Calu3 (cell line): ENCODE results near the gene ANKS3. TPM values are rescaled to one million over a fixed set of nuclear protein-coding genes. Genes with fewer than 3 reads are reported as not detected.
A peak's percentile ranks its signal among the peaks of the same experiment; 100 is the strongest.

Experiments used
- BruUV-seq: library from RNA; stranded (reverse); fragments of 400-500 nt; replicated peaks from 2 replicates; lab custom pipeline; 2021; lab: Mats Ljungman, UMichigan
- CTCF ChIA-PET: fragments of 300-600 bp; sonication (Branson Sonifier 250); formaldehyde crosslinking; loops from one replicate; lab custom pipeline; 2022; ENCODE audit warnings: antibody characterized with exemption; lab: Charles Lee
- DNase-seq: peaks from one replicate; pipeline ENCODE4 v3.0.0; 2022
- H3K27ac Mint-ChIP-seq: one replicate; pipeline ENCODE4 v1.8.0; 2022; ENCODE audit warnings: mixed read lengths; ENCODE audit not compliant: unreplicated experiment
- H3K27me3 Mint-ChIP-seq: one replicate; pipeline ENCODE4 v1.8.0; 2022; ENCODE audit warnings: mixed read lengths; ENCODE audit not compliant: unreplicated experiment
- H3K36me3 Mint-ChIP-seq: one replicate; pipeline ENCODE4 v1.8.0; 2022; ENCODE audit warnings: mild to moderate bottlenecking, moderate library complexity, mixed read lengths; ENCODE audit not compliant: insufficient read depth, unreplicated experiment
- H3K4me1 Mint-ChIP-seq: one replicate; pipeline ENCODE4 v1.8.0; 2022; ENCODE audit warnings: mild to moderate bottlenecking, low read depth, mixed read lengths; ENCODE audit not compliant: unreplicated experiment
- H3K4me3 Mint-ChIP-seq: one replicate; pipeline ENCODE4 v1.8.0; 2022; ENCODE audit warnings: mild to moderate bottlenecking, low read depth, moderate library complexity, mixed read lengths; ENCODE audit not compliant: unreplicated experiment
- H3K9me3 Mint-ChIP-seq: one replicate; pipeline ENCODE4 v1.8.0; 2022; ENCODE audit warnings: low read depth, mixed read lengths; ENCODE audit not compliant: unreplicated experiment
- CTCF ChIP-seq: fragments of 200-600 bp; IDR thresholded peaks from one replicate; pipeline ENCODE4 v1.8.0; 2022; ENCODE audit warnings: antibody characterized with exemption; ENCODE audit not compliant: unreplicated experiment
- intact Hi-C: fragments of 100-400 bp; cut with micrococcal nuclease; formaldehyde crosslinking; loops from one replicate; pipeline ENCODE4 v1.10.0; 2022; ENCODE audit not compliant: unreplicated experiment
- total RNA-seq: library from RNA; stranded (reverse); gene quantifications from 2 replicates; pipeline ENCODE4 v1.2.3, GENCODE V29; 2022

The ANKS3 gene
- total RNA-seq, 1 experiment from 2014 or later, result 46.9 TPM

DNA sequence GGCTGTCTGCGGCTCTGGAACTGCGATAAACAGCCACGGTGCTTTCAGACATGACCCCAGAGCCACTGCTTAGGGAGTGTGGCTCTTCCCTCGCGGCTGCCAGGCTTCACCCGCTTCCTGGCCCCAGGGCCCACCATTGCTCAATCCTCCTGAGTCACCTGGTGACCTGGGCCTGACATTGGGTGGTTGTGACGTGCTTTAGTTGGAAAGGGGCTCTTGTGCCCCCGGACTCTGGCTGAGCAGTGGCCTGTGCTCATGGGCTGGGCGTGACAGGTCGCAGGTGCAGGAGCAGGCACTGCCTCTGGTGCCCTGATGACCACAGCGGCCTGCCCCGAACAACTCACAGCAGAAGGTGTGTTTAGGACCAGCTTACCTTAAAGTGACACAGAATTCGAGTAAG lies 49.3 kb downstream of the ANKS3 start:
- H3K27ac Mint-ChIP-seq, result no peak overlapping the region
- no peak for DNase-seq
- TF ChIP-seq CTCF, result no peak
- H3K9me3 Mint-ChIP-seq, result no peaks in the 10 kb centered on the region
- CTCF ChIA-PET, result no interaction called here
- H3K4me3 Mint-ChIP-seq, result no peak overlapping the region
- BruUV-seq, result no TSS peak
- H3K4me1 Mint-ChIP-seq, result no peaks in the 10 kb centered on the region
- no peaks in the 10 kb centered on the region for H3K27me3 Mint-ChIP-seq
- H3K36me3 Mint-ChIP-seq, result peaks cover 73% of the 10 kb centered on the region
- intact Hi-C loops, result no loop called here

GRCh38 chr16:4684058-4684715 lies 49.9 kb downstream of the ANKS3 start:
- Mint-ChIP-seq H3K27me3 (no peaks in the 10 kb centered on the region), H3K9me3 (no peaks in the 10 kb centered on the region), H3K4me3 (no peak overlapping the region), H3K27ac (no peak overlapping the region), H3K36me3 (peaks cover 73% of the 10 kb centered on the region), H3K4me1 (peaks cover 4% of the 10 kb centered on the region)
- no peak for TF ChIP-seq CTCF
- BruUV-seq, result no TSS peak
- CTCF ChIA-PET, result interaction anchor here (0.6 kb wide), 1 partner anchor 432 kb away, joined by 3 read pairs; no protein-coding TSS in a partner anchor
- no peak for DNase-seq
- intact Hi-C loops, result no loop called here

DNA sequence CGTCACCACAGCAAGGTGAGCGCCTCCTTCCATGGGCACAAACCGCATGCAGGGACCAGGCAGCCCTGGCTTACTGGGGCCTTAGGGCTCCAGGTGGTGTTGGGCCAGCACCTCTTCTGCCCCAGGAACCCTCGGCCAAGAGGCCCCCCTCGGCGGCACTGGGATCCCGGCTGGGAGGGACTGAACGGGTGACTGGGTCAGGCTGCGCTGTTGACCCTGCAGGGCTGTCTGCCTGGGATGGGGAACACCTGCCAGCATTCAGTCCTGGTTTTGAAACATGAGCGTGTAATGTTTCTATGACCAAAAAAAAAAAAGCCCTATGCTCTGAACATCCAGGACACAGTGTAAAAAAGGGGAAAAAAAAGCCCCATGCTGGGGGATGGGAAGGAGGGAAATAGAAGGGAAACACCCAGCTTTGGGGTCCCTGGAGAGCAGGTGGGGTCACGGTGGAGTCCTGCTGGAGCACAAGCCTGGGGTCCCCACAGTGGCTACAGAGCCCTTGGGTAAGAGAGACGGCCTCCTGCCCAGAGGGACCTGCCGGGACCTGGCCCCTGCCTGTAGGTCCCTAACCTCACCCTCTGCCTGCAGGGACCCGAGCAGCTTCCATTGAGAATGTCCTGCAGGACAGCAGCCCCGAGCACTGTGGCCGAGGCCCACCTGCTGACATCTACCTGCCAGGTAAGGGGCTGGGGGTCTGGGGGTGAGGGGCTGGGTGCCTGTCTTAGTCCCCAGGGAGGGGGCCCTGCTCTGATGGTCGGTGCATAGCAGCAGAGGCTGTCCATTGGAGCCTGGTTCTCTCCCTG lies 50.6 kb downstream of the ANKS3 start:
- no TSS peak for BruUV-seq
- Mint-ChIP-seq H3K4me3 (no peak overlapping the region), H3K36me3 (peaks cover 68% of the 10 kb centered on the region), H3K27ac (no peak overlapping the region), H3K27me3 (no peaks in the 10 kb centered on the region), H3K4me1 (peaks cover 11% of the 10 kb centered on the region), H3K9me3 (no peaks in the 10 kb centered on the region)
- no peak for TF ChIP-seq CTCF
- intact Hi-C loops, result no loop called here
- no peak for DNase-seq
- CTCF ChIA-PET, result interaction anchor here (0.6 to 0.7 kb wide), 2 partner anchors 288 to 431 kb away, joined by 3 to 5 read pairs; no protein-coding TSS in a partner anchor

GRCh38 chr16:4682616-4683254 lies 51.3 kb downstream of the ANKS3 start:
- Mint-ChIP-seq H3K9me3 (no peaks in the 10 kb centered on the region), H3K4me3 (no peak overlapping the region), H3K27me3 (no peaks in the 10 kb centered on the region), H3K27ac (no peak overlapping the region), H3K36me3 (peaks cover 68% of the 10 kb centered on the region), H3K4me1 (peaks cover 18% of the 10 kb centered on the region)
- CTCF ChIA-PET, result no interaction called here
- TF ChIP-seq CTCF, result peak; percentile 13
- intact Hi-C loops, result no loop called here
- BruUV-seq, result no TSS peak
- DNase-seq, result no peak
